ENCODE results near the gene RNPEPL1. TPM values are rescaled to one million over a fixed set of nuclear protein-coding genes. Genes with fewer than 3 reads are reported as not detected.

Gene RNPEPL1
- total RNA-seq, 3 donors from 2014 or later = 22.4 to 57.9 (median 42.3) TPM

GRCh38 chr2:240582781-240583180, 14.5 kb downstream of the RNPEPL1 start:
- H3K4me1 ChIP-seq = peaks cover 17 to 24% of the 10 kb centered on the region in 2 donors
- no peaks in the 10 kb centered on the region for H3K27me3 ChIP-seq
- H3K36me3 ChIP-seq = no peaks in the 10 kb centered on the region
- no peaks in the 10 kb centered on the region for H3K9me3 ChIP-seq
- H3K4me3 ChIP-seq = no peak overlapping the region
- intact Hi-C loops (cut with DNase I; ENCODE audit: low total_unique reads) = no loop called here
- DNase-seq (ENCODE audit: low spot score in 2 of 2) = no peak
- no peak for TF ChIP-seq POLR2A (IDR thresholded peaks at IDR 0.05)
- TF ChIP-seq CTCF (IDR thresholded peaks at IDR 0.05) = no peak
- TF ChIP-seq POLR2AphosphoS5 (IDR thresholded peaks at IDR 0.05) = no peak
- H3K27ac ChIP-seq = no peak overlapping the region

- H3K27me3 ChIP-seq = no peaks in the 10 kb centered on the region
- intact Hi-C loops (cut with DNase I; ENCODE audit: low total_unique reads) = loop anchor here (1.0 kb wide), 1 partner anchor 16 kb away; no protein-coding TSS in a partner anchor
- no peak for TF ChIP-seq POLR2AphosphoS5 (IDR thresholded peaks at IDR 0.05)
- TF ChIP-seq CTCF (IDR thresholded peaks at IDR 0.05) = no peak
- no peak for TF ChIP-seq POLR2A (IDR thresholded peaks at IDR 0.05)
- DNase-seq (ENCODE audit: low spot score in 2 of 2) = no peak
- no peaks in the 10 kb centered on the region for H3K9me3 ChIP-seq
- no peak overlapping the region for H3K4me3 ChIP-seq
- H3K27ac ChIP-seq = no peak overlapping the region
- H3K4me1 ChIP-seq = peaks cover 24 to 29% of the 10 kb centered on the region in 2 donors
- no peaks in the 10 kb centered on the region for H3K36me3 ChIP-seq
Observed at GRCh38 chr2:240583774-240584173, 15.5 kb downstream of the RNPEPL1 start.

- Histone ChIP-seq H3K36me3 (no peaks in the 10 kb centered on the region), H3K4me1 (peaks cover 24 to 27% of the 10 kb centered on the region in 2 donors), H3K27ac (peak overlapping the region in 1 of 2 donors; percentile 9), H3K4me3 (peak overlapping the region in 2 of 3 donors; percentile 87 to 97), H3K27me3 (no peaks in the 10 kb centered on the region), H3K9me3 (no peaks in the 10 kb centered on the region)
- intact Hi-C loops (cut with DNase I; ENCODE audit: low total_unique reads) = loop anchor here (1.0 kb wide), 1 partner anchor 17 kb away; no protein-coding TSS in a partner anchor
- TF ChIP-seq POLR2AphosphoS5 (IDR thresholded peaks at IDR 0.05) (no peak), POLR2A (IDR thresholded peaks at IDR 0.05) (no peak), CTCF (IDR thresholded peaks at IDR 0.05) (no peak)
- DNase-seq (ENCODE audit: low spot score in 2 of 2) = no peak
Observed at GRCh38 chr2:240584486-240585031, 16.3 kb downstream of the RNPEPL1 start.

- Histone ChIP-seq H3K36me3 (no peaks in the 10 kb centered on the region), H3K27ac (peak overlapping the region; percentile 9 to 93), H3K4me1 (peaks cover 22 to 24% of the 10 kb centered on the region in 2 donors), H3K4me3 (peak overlapping the region; percentile 84 to 97 (median 87)), H3K9me3 (no peaks in the 10 kb centered on the region), H3K27me3 (no peaks in the 10 kb centered on the region)
- no peak for DNase-seq (ENCODE audit: low spot score in 2 of 2)
- intact Hi-C loops (cut with DNase I; ENCODE audit: low total_unique reads) = no loop called here
- no peak for TF ChIP-seq POLR2AphosphoS5 (IDR thresholded peaks at IDR 0.05)
- TF ChIP-seq CTCF (IDR thresholded peaks at IDR 0.05) = no peak
- TF ChIP-seq POLR2A (IDR thresholded peaks at IDR 0.05) = no peak
Observed at GRCh38 chr2:240585101-240585500, 16.8 kb downstream of the RNPEPL1 start.

GRCh38 chr2:240585681-240586197, 17.5 kb downstream of the RNPEPL1 start:
- Histone ChIP-seq H3K4me1 (peaks cover 22 to 24% of the 10 kb centered on the region in 2 donors), H3K4me3 (peak overlapping the region; percentile 84 to 97 (median 87)), H3K9me3 (no peaks in the 10 kb centered on the region), H3K27ac (peak overlapping the region; percentile 93 to 98), H3K27me3 (no peaks in the 10 kb centered on the region), H3K36me3 (no peaks in the 10 kb centered on the region)
- no peak for TF ChIP-seq POLR2AphosphoS5 (IDR thresholded peaks at IDR 0.05)
- intact Hi-C loops (cut with DNase I; ENCODE audit: low total_unique reads) = no loop called here
- no peak for DNase-seq (ENCODE audit: low spot score in 2 of 2)

Measured in breast epithelium (tissue), 4 donors.